NCI-H146 treated with DMSO at 0.1 percent for 48 hours (cell line): ENCODE results near the gene MFSD1.
A peak's percentile ranks its signal among the peaks of the same experiment; 100 is the strongest.

ENCODE experiments used
- DNase-seq: peaks from one replicate; lab custom pipeline; 2025; ENCODE audit not compliant: unreplicated experiment; lab: John Stamatoyannopoulos, UW

The MFSD1 gene

GRCh38 chr3:158801696-158802408 is at the start of gene MFSD1:
Gene MFSD1 (plus strand): TSS chr3:158802054. CDS start chr3:158802153, 99 bp downstream.
- peak; percentile 73 for DNase-seq

GRCh38 chr3:158753854-158754253 is 48.0 kb upstream of the MFSD1 start:
- no peak for DNase-seq

- DNase-seq, result no peak
Measured at GRCh38 chr3:158755421-158755820, 46.4 kb upstream of the MFSD1 start.

GRCh38 chr3:158761350-158761749 is 40.5 kb upstream of the MFSD1 start:
- no peak for DNase-seq

GRCh38 chr3:158762701-158763100 is 39.2 kb upstream of the MFSD1 start:
- DNase-seq, result no peak

- DNase-seq, result no peak
Measured at GRCh38 chr3:158763421-158763820, 38.4 kb upstream of the MFSD1 start.

- DNase-seq, result no peak
Measured at GRCh38 chr3:158765518-158766205, 36.2 kb upstream of the MFSD1 start.

- DNase-seq, result no peak
Measured at GRCh38 chr3:158766364-158766763, 35.5 kb upstream of the MFSD1 start.

- DNase-seq, result no peak
Measured at GRCh38 chr3:158768361-158768787, 33.5 kb upstream of the MFSD1 start.

GRCh38 chr3:158768881-158769543 is 32.8 kb upstream of the MFSD1 start:
- DNase-seq, result no peak

GRCh38 chr3:158769549-158769948 is 32.3 kb upstream of the MFSD1 start:
- no peak for DNase-seq

- DNase-seq, result no peak
Measured at GRCh38 chr3:158769952-158770740, 31.7 kb upstream of the MFSD1 start.

GRCh38 chr3:158770741-158771350 is 31.0 kb upstream of the MFSD1 start:
- DNase-seq, result no peak

- no peak for DNase-seq
Measured at GRCh38 chr3:158771577-158771976, 30.3 kb upstream of the MFSD1 start.

GRCh38 chr3:158771982-158772381 is 29.9 kb upstream of the MFSD1 start:
- DNase-seq, result no peak

GRCh38 chr3:158773166-158773565 is 28.7 kb upstream of the MFSD1 start:
- DNase-seq, result no peak

- no peak for DNase-seq
Measured at GRCh38 chr3:158773845-158774830, 27.7 kb upstream of the MFSD1 start.

GRCh38 chr3:158774965-158775364 is 26.9 kb upstream of the MFSD1 start:
- no peak for DNase-seq
